GM12801 (cell line): ENCODE results near the gene DSCAML1.

Experiments
- CTCF ChIP-seq: IDR thresholded peaks from one replicate; pipeline ENCODE4 v1.5.1; 2011; ENCODE audit warnings: control low read depth; ENCODE audit not compliant: insufficient read length; ENCODE audit errors: extremely low read depth

The DSCAML1 gene

GRCh38 chr11:117520966-117521365 lies 276.1 kb downstream of the DSCAML1 start:
- TF ChIP-seq CTCF, result no peak

- no peak for TF ChIP-seq CTCF
Measured at GRCh38 chr11:117520201-117520600, 276.8 kb downstream of the DSCAML1 start.

- TF ChIP-seq CTCF, result no peak
Measured at GRCh38 chr11:117519590-117519989, 277.4 kb downstream of the DSCAML1 start.

GRCh38 chr11:117519170-117519569 lies 277.8 kb downstream of the DSCAML1 start:
- no peak for TF ChIP-seq CTCF

GRCh38 chr11:117518455-117518854 lies 278.6 kb downstream of the DSCAML1 start:
- TF ChIP-seq CTCF, result no peak

GRCh38 chr11:117517097-117517496 lies 279.9 kb downstream of the DSCAML1 start:
- TF ChIP-seq CTCF, result no peak

GRCh38 chr11:117515892-117516787 lies 280.9 kb downstream of the DSCAML1 start:
- no peak for TF ChIP-seq CTCF
